GM19395 (cell line): ENCODE data around the gene NHERF1.
A peak's percentile ranks its signal among the peaks of the same experiment; 100 is the strongest.

ENCODE experiments used
- ATAC-seq: cut with Tn5 transposase; IDR thresholded peaks from one replicate; pipeline ENCODE4 v1.9.1; 2021; ENCODE audit warnings: mild to moderate bottlenecking, moderate library complexity; ENCODE audit not compliant: unreplicated experiment

Gene NHERF1

DNA sequence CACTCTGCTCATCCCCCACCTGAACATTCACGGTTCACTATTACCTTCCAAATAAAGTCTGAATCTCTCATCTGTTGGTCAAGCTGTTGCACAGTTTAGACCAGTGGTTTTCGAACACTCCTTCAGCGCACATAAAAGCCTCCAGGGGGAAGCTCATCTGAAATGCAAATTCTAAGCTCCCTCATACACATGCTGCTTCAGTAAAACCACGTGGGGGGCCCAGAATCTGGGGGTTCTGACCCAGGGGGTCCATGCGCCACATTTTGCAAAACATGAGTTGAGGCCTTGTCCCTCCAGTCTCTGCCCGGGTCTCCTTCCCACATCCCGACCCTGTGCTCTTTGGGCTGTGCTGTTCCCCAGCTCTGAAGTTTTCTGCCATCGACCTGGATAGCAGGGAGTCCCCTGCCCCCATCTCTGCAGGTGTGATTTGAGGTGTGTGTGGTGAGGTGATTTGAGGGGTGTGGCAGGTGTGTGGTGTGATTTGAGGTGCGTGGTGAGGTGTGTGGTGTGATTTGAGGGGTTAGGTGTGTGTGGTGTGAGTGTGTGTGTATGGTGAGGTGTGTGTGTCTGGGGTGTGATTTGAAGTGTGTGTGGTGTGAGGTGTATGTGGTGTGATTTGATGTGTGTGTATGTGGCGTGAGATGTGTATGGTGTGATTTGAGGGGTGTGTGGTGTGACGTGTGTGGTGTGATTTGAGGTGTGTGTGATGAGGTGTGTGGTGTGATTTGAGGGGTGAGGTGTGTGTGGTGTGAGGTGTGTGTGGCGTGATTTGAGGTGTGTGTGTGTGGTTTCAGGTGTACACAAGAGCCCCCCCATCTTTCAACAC lies 16.2 kb upstream of the NHERF1 start:
- no peak for ATAC-seq

DNA sequence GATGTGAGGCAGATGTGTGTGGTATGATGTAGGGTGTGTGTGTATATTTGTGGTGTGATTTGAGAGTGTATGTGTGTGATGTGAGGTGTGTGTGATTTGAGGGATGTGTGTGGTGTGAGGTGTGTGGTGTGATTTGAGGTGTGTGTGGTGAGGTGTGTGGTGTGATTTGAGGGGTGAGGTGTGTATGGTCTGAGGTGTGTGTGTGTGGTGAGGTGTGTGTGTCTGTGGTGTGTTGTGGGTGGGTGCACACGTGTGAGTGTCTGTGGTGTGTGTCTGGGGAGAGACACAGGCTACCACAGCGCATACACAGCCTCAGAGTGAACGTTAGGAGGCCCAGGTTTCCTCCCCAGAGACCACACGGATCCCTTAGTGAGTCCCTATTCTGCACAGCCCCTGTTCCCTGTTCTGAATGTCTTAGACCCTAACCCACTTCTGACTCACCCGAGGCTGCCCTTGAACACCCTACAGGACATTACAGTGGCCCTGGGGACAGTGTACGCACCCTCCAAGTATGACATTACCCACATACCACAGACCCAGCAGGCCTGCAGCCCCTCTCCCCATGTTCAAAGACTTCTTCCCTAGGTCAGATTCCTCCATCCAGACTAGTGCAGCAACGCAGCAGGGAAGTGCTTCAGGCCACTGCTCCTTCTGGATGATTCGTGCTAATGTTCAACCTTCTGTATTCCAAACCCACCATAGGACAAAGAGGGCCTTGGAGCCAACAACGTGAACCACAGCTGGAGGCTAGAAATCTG lies 14.9 kb upstream of the NHERF1 start:
- ATAC-seq, result no peak

DNA sequence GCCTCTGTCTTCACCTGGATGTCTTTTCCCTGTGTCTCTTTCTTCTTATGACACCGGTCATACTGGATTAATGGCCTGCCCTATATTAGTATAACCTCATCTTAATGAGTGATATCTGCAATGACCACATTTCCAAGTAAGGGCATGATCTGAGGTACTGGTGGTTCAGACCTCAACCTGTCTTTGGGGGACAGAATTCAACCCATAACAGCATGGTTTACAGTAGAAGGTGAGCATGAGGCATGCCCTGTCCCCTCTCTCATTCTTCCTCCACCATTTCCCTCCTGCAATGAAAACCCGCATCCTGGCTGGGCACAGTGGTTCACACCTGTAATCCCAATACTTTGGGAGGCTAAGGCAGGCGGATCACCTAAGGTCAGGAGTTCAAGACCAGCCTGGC lies 14.2 kb upstream of the NHERF1 start:
- no peak for ATAC-seq

DNA sequence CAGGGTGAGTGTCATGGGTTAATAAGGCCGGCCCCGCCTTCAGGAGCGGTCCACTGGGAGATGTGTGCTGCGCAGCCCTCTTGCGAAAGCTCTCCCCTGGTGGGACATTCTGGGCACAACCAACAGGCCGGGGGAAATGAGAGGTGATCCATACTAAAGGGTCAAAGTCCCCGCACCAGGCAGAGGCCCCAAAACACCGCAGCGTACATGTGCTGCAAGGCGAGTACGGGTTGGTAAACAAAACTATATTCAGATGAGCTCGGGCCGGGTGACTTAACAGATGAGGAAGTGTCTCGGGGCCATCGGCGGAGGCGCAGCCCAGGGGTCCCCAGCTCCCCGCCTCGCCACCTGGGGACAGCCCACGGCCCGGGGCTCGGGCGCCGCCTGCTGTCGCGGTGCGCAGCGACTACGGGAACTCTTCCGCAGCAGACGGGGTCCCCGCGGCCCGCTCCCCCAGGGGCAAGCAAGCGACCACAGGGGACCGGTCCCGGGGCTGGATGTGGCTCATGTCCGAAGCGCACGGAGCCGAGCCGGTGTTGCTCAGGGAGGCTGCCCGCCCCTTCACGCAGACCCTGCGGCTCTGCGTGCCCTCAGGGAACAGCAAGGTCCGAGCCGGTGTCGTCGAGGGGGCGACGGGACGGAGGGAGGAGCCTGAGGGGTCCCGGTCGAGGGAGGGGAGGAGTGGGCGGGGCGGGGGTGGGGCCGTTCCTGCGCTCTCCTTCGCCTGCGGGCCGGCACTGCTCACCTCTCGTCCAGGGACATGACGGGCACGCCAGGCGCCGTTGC lies 11.7 kb upstream of the NHERF1 start, which contains the start of gene RAB37:
Gene RAB37 (plus strand): TSS at position 744 of the 786 bp plus-strand sequence. CDS start 17 bp downstream, at position 761.
- ATAC-seq, result no peak

DNA sequence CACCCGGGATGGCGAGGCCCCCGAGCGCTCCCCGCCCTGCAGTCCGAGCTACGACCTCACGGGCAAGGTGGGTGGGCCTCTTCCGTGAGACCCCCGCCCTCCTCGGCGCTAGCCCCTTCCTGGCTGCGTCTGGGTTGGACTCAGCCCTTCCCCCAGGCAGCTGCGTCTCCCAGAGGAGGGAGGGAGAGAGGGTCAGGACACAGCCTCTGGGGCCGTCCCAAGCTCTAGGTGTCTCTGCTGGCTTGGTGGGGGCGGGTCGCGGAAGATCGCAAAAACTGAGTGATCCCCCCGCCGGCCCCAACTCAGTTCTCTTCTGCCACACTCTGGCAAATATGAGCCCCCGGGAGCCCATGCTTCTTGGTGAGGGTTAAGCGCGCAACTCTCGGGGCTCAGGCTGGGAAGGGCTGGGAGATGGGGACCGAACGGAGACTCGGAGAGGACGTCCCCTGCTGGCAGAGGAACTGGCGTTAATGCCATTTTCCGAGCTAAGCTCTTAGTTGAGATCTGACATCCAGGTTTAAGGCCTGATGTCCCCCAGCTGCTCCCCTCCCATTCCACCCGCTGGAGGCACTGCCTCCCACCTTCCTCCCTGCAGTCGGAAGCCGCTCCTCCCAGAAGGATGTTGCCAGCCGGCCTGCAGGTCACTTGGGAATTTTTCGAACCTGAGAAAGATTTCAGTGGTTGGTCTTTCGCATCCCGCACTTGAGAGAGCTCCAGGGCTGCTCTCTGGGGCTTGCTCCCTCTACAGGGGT lies 11.0 kb upstream of the NHERF1 start:
- ATAC-seq, result no peak

DNA sequence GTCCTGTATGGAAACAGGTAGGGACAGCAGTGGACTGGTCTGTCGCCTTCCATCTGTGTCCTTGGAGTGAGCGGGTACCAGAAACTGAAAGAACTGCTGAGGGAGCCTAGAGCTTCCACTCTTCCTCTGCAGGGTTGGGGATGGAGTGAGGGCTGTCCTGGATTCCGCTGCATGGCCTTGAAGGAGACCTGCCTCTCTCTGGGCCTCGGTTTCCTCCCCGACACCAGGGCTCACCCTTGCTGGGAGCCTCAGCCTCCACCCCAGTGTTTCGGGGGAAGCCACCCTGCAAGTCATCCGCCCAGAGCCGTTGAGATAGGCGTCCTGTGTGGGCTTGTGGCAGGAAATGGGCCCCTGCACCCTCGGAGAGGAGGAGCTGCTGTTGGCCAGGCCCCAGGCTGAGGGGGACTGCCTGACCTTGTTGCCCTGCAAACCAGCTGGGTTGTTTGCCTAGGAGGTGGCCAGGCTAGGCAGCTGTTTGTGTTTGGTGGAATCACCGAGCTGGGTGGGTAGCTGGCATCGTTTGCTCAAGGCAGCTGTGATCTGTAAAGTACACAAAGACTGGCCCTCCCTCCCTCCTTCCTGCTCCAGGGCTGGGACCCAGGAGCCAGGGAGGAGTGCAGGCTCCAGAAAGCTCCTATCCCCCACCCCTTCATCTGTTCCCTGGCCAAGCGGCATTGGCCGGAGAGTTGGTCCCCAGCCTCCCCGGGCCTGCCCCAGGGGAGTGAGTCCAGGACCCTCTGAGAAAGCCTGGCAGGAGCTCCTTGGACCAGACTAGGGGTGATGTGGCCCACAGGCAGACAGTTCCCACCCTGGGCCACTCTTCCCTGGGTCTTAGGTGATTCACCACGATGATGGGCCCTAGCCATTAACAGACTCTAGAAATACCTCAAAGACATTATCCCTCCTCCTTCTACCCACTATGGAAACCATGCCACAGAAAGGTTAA lies 10.1 kb upstream of the NHERF1 start:
- ATAC-seq, result peak; percentile 51

DNA sequence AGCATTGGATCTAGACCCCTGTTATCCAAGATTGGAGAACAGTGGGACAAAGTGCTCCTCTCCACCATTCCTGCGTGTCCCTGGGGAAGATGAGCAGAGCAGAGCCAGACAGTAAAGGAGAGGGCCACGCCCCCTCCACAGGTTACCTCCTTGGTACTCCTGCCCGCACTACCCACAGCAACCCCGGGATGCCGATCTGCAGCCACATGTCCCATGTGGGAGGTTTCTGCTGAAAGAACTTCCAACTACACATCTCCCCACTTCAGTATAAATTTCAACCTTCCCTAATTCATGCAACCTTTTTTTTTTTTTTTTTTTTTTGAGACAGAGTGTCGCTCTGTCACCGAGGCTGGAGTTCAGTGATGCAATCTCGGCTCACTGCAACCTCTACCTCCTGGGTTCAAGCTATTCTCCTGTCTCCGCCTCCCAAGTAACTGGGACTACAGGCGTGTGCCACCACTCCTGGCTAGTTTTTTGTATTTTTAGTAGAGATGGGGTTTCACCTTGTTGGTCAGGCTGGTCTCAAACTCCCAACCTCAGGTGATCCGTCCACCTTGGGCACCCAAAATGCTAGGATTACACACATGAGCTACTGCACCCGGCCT lies 9.1 kb upstream of the NHERF1 start:
- ATAC-seq, result no peak

DNA sequence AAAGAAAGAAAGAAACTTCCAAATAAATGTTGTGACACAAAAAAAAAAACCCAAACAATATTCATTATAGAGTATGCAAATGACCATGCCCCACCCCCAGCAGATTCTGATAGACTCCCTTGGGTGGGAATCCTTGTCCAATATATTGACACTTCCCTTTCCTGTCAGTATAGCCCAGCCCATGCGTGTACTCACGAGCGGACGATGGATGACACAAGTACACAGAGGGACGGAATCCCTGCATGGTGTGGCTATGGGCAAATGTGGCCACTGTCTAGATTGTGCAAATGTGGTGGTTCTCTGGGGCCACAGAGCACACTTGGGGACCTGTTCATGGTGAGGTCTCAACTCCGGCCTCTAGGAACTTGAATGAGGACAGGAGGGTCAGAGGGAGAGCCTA lies 8.3 kb upstream of the NHERF1 start:
- no peak for ATAC-seq

DNA sequence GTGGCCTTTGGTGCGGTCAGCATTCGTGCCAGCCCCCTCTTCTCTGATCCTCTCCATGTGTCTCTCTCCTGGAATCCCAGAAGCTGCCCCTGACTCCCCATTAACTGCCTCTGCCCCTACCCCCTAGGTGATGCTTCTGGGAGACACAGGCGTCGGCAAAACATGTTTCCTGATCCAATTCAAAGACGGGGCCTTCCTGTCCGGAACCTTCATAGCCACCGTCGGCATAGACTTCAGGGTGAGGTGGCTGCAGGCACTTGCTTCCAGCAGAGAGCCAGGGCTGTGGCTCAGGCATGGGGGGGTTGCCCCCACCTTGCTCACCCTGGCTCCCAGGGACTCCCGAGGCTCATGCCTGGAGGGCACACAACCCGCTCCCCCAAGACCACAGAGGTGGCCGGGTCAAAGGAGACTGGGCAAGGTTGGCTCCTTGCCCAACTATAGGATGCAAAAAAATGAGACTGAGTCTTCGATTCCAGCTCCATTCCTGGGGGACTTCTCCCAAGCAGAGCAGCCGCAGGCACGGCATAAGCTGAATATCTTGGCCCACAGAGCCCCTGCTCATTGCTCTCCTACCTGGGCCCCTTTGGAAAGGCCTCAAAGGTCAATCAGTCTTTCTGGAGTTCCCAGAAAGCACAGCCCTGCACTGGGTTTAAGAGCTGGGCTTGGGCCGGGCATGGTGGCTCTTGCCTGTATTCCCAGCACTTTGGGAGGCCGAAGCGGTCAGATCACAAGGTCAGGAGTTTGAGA lies 7.6 kb upstream of the NHERF1 start:
- no peak for ATAC-seq

DNA sequence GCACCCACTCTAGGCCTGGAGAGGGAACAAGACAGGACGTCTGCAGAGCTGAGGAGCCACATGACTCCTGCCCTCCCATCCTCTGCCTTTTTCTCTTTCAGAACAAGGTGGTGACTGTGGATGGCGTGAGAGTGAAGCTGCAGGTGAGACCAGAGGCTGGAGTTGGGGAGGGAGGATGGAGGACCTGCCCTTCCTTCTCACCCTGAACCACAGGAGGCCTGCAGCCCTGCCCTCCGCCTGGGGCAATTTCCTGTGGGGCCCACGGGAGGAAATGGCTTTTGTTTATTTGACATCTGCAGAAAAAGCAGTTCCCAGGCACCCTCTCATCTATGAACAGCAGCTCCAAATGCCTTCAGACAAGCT lies 6.3 kb upstream of the NHERF1 start:
- ATAC-seq, result peak; percentile 53

DNA sequence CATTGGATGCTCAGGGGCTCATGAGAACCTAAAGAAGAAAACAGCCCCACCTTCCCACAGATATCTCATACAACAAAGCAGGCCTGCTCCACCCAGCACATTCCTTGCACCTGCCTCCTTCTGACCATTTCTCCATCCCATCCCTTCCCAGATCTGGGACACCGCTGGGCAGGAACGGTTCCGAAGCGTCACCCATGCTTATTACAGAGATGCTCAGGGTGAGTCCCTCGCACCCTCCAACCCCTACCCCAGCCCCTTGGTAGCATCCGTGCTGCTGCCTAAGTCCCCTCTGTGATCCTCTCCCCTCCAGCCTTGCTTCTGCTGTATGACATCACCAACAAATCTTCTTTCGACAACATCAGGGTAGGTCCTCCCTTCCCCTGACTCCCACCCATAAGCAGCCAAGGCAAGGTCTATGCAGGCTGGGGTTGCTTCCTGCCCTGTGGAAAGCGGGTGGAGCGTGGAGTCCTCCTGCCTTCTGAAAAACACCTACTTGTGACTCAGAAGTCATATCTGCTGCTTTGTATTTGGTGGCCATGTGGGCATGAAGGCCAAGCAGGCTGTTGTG lies 5.4 kb upstream of the NHERF1 start:
- no peak for ATAC-seq

DNA sequence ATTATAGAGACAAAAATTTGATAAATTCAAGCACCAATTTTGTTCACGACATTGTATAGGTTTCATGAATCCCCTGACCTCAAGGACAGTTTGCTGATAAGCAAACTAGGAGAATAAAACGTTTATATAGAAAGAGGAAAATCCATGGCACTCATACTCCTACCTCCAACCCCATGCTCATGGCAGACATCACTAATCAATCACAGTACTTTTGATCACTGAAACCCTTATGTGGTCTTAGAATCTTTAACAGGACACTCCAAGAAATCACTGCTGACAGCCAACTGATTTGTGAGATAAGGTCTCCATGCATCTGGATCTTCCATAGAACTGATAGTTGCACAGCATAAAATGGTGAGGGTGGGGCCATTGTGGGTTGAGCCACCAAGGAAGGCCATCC lies 4.7 kb upstream of the NHERF1 start:
- no peak for ATAC-seq

DNA sequence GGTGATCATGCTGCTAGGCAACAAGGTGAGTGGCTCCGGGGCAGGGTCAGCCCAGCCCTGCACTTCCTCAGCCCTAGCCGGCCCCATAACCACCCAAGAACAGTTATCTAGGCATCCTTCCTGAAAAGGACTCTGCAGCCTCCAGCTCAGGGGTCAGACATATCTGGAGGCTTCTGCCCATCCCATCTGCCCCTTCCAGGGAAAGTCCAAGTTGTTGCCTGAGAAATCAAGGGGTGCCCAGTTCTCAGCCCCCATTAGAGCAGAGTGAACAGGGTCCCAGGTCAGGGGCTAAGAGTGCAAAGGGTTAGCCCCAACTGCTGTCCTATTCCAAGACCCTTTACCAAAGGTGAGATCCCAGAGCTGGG lies 4.1 kb upstream of the NHERF1 start:
- ATAC-seq, result no peak

DNA sequence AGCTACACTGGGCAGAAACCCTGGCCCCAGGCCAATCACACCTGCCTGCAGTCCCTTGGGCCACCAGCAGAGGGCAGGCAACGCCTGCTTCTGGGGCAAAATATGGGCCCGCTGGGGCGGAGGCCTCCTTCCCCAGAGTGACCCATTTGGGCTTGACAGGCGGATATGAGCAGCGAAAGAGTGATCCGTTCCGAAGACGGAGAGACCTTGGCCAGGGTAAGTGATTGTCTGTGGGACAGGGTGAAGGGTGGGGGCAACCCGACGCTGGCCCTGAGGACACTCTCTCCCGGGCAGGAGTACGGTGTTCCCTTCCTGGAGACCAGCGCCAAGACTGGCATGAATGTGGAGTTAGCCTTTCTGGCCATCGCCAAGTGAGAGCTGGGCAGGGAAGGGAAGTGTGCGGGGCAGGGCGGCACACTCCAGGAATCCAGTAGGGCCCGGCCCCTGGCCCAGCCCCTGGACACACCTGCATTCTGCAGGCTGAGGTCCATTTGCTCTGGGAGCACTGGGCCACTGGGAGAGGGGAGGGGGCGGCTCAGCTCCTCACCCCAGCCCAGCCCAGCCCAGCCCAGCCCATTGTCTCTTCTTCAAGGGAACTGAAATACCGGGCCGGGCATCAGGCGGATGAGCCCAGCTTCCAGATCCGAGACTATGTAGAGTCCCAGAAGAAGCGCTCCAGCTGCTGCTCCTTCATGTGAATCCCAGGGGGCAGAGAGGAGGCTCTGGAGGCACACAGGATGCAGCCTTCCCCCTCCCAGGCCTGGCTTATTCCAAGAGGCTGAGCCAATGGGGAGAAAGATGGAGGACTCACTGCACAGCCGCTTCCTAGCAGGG lies 3.5 kb upstream of the NHERF1 start:
- ATAC-seq, result no peak

DNA sequence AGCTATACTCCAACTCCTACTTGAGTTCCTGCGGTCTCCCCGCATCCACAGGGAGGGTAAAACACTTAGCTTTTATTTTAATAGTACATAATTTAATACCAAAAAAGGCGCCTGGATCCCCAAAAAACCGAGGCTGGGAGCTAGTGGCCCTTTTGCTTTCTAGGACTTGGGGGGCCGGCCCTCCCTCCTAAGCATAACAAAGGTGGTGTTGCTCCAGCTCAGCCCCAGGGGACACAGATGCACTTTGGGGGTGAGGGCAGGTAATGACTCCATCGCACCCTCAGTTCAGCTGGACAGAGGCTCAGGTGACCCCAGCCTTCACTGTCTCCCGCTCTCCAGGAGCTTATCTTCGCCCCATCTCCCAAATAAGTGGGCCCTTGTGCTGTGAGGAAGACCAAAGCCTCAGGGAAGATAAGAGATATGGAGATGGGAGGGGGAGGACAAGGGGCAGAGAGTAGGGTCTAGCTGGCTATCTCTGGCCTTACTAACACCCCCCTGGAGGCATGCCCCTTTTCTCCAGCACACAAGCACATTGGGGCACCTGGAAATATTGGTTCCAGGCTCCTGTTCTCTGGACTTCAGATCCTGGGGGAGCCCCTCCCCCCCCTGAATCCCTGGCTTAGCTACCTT lies 2.8 kb upstream of the NHERF1 start:
- no peak for ATAC-seq

DNA sequence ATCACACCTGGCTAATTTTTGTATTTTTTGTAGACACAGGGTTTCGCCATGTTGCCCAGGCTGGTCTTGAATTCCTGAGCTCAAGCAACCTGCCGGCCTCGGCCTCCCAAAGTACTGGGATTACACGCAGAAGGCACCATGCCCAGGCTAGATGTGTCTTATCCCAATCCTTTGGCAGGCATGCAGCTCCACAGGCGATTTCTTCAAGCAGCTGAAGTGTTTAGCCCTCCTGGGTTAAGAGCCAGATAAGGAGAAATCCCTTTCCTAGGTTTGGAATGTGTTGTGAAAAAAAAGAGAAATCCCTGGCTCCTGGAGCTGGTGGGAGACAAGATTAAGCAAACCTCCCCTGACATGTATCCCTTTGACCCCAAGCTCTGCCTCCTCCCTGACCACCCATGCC lies 2.1 kb upstream of the NHERF1 start:
- no peak for ATAC-seq

DNA sequence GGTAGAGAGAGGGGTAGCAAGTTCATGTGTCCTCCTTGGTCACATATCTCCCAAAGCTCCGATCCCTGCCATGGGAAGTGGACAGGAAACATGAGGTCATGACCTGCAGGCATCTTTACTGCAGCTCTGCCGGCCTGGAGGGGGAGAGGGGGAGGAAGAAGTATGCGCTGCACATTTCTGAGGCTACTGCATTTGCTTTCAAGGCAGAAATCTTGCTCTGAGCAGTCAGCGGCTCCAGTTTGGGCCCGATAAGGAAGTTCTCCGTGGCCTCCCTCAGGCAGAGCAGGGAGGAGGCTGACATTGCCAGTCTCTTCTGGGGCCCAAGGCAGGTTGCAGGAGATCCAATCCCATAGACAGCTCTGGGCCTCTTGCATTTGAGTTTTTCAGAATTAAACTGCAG lies 1.5 kb upstream of the NHERF1 start:
- no peak for ATAC-seq
